Natural killer cell treated with Interleukin-12 subunit alpha and Interleukin-12 subunit beta and Interleukin-15 and Interleukin-18, amount 100 ng/mL, for 72 hours (primary cell): ENCODE measurements around the gene IL7R. TPM values are rescaled to one million over a fixed set of nuclear protein-coding genes. Genes with fewer than 3 reads are reported as not detected.
A peak's percentile ranks its signal among the peaks of the same experiment; 100 is the strongest.
"Not testable (repeated sequence)": the region's sequence is repeated elsewhere in the genome, so short reads cannot be mapped to it uniquely, and the experiment has no call there.

Source experiments
- ATAC-seq, 2 donors: fragments of 150-1000 bp; cut with Tn5 transposase in 1 of 2; sonication (Bioruptor Pico), chemical (Tn5 transposase) in 1 of 2; 2 replicates each; pipeline ENCODE4 v1.10.0; 2021
- DNase-seq: peaks from one replicate; pipeline ENCODE4 v3.0.0; 2022; ENCODE audit warnings: low spot score
- H3K27ac Mint-ChIP-seq, 2 donors: 1 replicate in 1 of 2; 2 replicates in 1 of 2; pipeline ENCODE4 v1.8.0; 2022; ENCODE audit warnings: mixed read lengths in 2 of 2, mild to moderate bottlenecking in 1 of 2, moderate library complexity in 1 of 2
- H3K27me3 Mint-ChIP-seq, 2 donors: 1 replicate in 1 of 2; 2 replicates in 1 of 2; pipeline ENCODE4 v1.8.0; 2022; ENCODE audit warnings: mixed read lengths in 2 of 2
- H3K36me3 Mint-ChIP-seq: one replicate; pipeline ENCODE4 v1.8.0; 2022; ENCODE audit warnings: mixed read lengths
- H3K4me1 Mint-ChIP-seq, 2 donors: 1 replicate in 1 of 2; 2 replicates in 1 of 2; pipeline ENCODE4 v1.8.0; 2022; ENCODE audit warnings: low read depth in 2 of 2, mixed read lengths in 2 of 2, mild to moderate bottlenecking in 1 of 2
- H3K4me3 Mint-ChIP-seq: one replicate; pipeline ENCODE4 v1.8.0; 2022; ENCODE audit warnings: mixed read lengths
- H3K9me3 Mint-ChIP-seq: 2 replicates; pipeline ENCODE4 v1.8.0; 2022; ENCODE audit warnings: mixed read lengths
- total RNA-seq, 2 donors: library from RNA; stranded (reverse); gene quantifications; one replicate each; pipeline ENCODE4 v1.2.3, GENCODE V29; 2022

Gene IL7R
- total RNA-seq, 2 donors from 2014 or later: 2.3 to 21.6 TPM

GRCh38 chr5:35852084-35852734 is 4.5 kb upstream of the IL7R start:
- peaks cover 5% of the 10 kb centered on the region for H3K36me3 Mint-ChIP-seq
- H3K4me1 Mint-ChIP-seq: peaks cover 20 to 27% of the 10 kb centered on the region in 2 donors
- peaks cover 0 to 5% of the 10 kb centered on the region in 2 donors for H3K27me3 Mint-ChIP-seq
- no peak for DNase-seq
- peaks cover 6% of the 10 kb centered on the region for H3K9me3 Mint-ChIP-seq
- ATAC-seq: no peak
- peak overlapping the region; percentile 54 to 65 for H3K27ac Mint-ChIP-seq
- peak overlapping the region; percentile 38 for H3K4me3 Mint-ChIP-seq

- no peak for ATAC-seq
- H3K36me3 Mint-ChIP-seq: peaks cover 5% of the 10 kb centered on the region
- H3K27ac Mint-ChIP-seq: peak overlapping the region; percentile 54 to 65
- H3K4me1 Mint-ChIP-seq: peaks cover 23 to 32% of the 10 kb centered on the region in 2 donors
- peaks cover under 1% of the 10 kb centered on the region for H3K9me3 Mint-ChIP-seq
- H3K4me3 Mint-ChIP-seq: peak overlapping the region; percentile 38
- H3K27me3 Mint-ChIP-seq: peaks cover 0 to 5% of the 10 kb centered on the region in 2 donors
- no peak for DNase-seq
These were observed 3.9 kb upstream of the IL7R start for GRCh38 chr5:35852773-35853172.

GRCh38 chr5:35853631-35854030 is 3.1 kb upstream of the IL7R start:
- peaks cover 0 to 5% of the 10 kb centered on the region in 2 donors for H3K27me3 Mint-ChIP-seq

GRCh38 chr5:35854248-35854647 is 2.4 kb upstream of the IL7R start:
- Mint-ChIP-seq H3K4me1 (peaks cover 23 to 38% of the 10 kb centered on the region in 2 donors), H3K9me3 (no peaks in the 10 kb centered on the region), H3K4me3 (peak overlapping the region; percentile 38), H3K36me3 (peaks cover 5% of the 10 kb centered on the region), H3K27ac (peak overlapping the region; percentile 54 to 65), H3K27me3 (peaks cover 0 to 8% of the 10 kb centered on the region in 2 donors)
- ATAC-seq (peak in 1 of 2 donors; percentile 46), DNase-seq (no peak)

More at GRCh38 chr5:35853631-35854030, 3.1 kb upstream of the IL7R start:
- H3K36me3 Mint-ChIP-seq: peaks cover 5% of the 10 kb centered on the region
- peak overlapping the region; percentile 38 for H3K4me3 Mint-ChIP-seq
- H3K27ac Mint-ChIP-seq: peak overlapping the region; percentile 54 to 65
- no peaks in the 10 kb centered on the region for H3K9me3 Mint-ChIP-seq
- no peak for DNase-seq
- H3K4me1 Mint-ChIP-seq: peaks cover 23 to 32% of the 10 kb centered on the region in 2 donors
- peak; percentile 59 to 60 for ATAC-seq

GRCh38 chr5:35855187-35855586 is 1.5 kb upstream of the IL7R start:
- H3K4me3 Mint-ChIP-seq: peak overlapping the region; percentile 38
- H3K27ac Mint-ChIP-seq: peak overlapping the region; percentile 54 to 65
- H3K36me3 Mint-ChIP-seq: peaks cover 5% of the 10 kb centered on the region
- peaks cover 0 to 8% of the 10 kb centered on the region in 2 donors for H3K27me3 Mint-ChIP-seq
- H3K4me1 Mint-ChIP-seq: peaks cover 23 to 38% of the 10 kb centered on the region in 2 donors
- no peak for ATAC-seq
- no peak for DNase-seq
- no peaks in the 10 kb centered on the region for H3K9me3 Mint-ChIP-seq

GRCh38 chr5:35856186-35856764 is 416 bp upstream of the IL7R start:
- H3K4me1 Mint-ChIP-seq: peaks cover 23 to 40% of the 10 kb centered on the region in 2 donors
- H3K27me3 Mint-ChIP-seq, H3K36me3 Mint-ChIP-seq, ATAC-seq, DNase-seq, H3K9me3 Mint-ChIP-seq: not testable (repeated sequence)
- peak overlapping the region; percentile 40 for H3K4me3 Mint-ChIP-seq
- peak overlapping the region; percentile 54 to 65 for H3K27ac Mint-ChIP-seq

- ATAC-seq (peak in 1 of 2 donors; percentile 2), DNase-seq (no peak)
- H3K9me3 Mint-ChIP-seq: no peaks in the 10 kb centered on the region
- peaks cover 21% of the 10 kb centered on the region for H3K36me3 Mint-ChIP-seq
- H3K4me1 Mint-ChIP-seq: peaks cover 25 to 46% of the 10 kb centered on the region in 2 donors
- peak overlapping the region; percentile 54 to 65 for H3K27ac Mint-ChIP-seq
- peaks cover 0 to 3% of the 10 kb centered on the region in 2 donors for H3K27me3 Mint-ChIP-seq
- H3K4me3 Mint-ChIP-seq: peak overlapping the region; percentile 40
These were observed 1.0 kb downstream of the IL7R start for GRCh38 chr5:35857606-35858205.

GRCh38 chr5:35859101-35859661 is 2.5 kb downstream of the IL7R start:
- H3K4me3 Mint-ChIP-seq: peak overlapping the region; percentile 35
- no peak for ATAC-seq

GRCh38 chr5:35860686-35861085 is 4.0 kb downstream of the IL7R start:
- H3K27ac Mint-ChIP-seq: peak overlapping the region; percentile 31 to 65
- peaks cover 20 to 39% of the 10 kb centered on the region in 2 donors for H3K4me1 Mint-ChIP-seq
- DNase-seq (no peak), ATAC-seq (no peak)
- H3K27me3 Mint-ChIP-seq: peaks cover 0 to 6% of the 10 kb centered on the region in 2 donors
- peaks cover 32% of the 10 kb centered on the region for H3K36me3 Mint-ChIP-seq
- H3K4me3 Mint-ChIP-seq: peak overlapping the region; percentile 36
- H3K9me3 Mint-ChIP-seq: no peaks in the 10 kb centered on the region

More at GRCh38 chr5:35859101-35859661, 2.5 kb downstream of the IL7R start:
- Mint-ChIP-seq H3K4me1 (peaks cover 25 to 48% of the 10 kb centered on the region in 2 donors), H3K27me3 (peaks cover 0 to 6% of the 10 kb centered on the region in 2 donors), H3K27ac (peak overlapping the region; percentile 67 to 82), H3K36me3 (peaks cover 29% of the 10 kb centered on the region), H3K9me3 (no peaks in the 10 kb centered on the region)
- DNase-seq: no peak

GRCh38 chr5:35861718-35862117 is 5.0 kb downstream of the IL7R start:
- Mint-ChIP-seq H3K27me3 (peaks cover 0 to 6% of the 10 kb centered on the region in 2 donors), H3K4me3 (peak overlapping the region; percentile 36), H3K36me3 (peaks cover 32% of the 10 kb centered on the region), H3K9me3 (no peaks in the 10 kb centered on the region), H3K4me1 (peaks cover 18 to 37% of the 10 kb centered on the region in 2 donors), H3K27ac (peak overlapping the region; percentile 31 to 65)
- no peak for DNase-seq
- ATAC-seq: no peak

GRCh38 chr5:35862126-35862525 is 5.4 kb downstream of the IL7R start:
- Mint-ChIP-seq H3K27me3 (peaks cover 0 to 6% of the 10 kb centered on the region in 2 donors), H3K4me1 (peaks cover 14 to 32% of the 10 kb centered on the region in 2 donors), H3K9me3 (no peaks in the 10 kb centered on the region), H3K4me3 (peak overlapping the region; percentile 36), H3K27ac (peak overlapping the region; percentile 31 to 65), H3K36me3 (peaks cover 32% of the 10 kb centered on the region)
- no peak for ATAC-seq
- peak; percentile 49 for DNase-seq

- no peaks in the 10 kb centered on the region for H3K9me3 Mint-ChIP-seq
- H3K4me1 Mint-ChIP-seq: peaks cover 10 to 26% of the 10 kb centered on the region in 2 donors
- peak overlapping the region; percentile 31 to 65 for H3K27ac Mint-ChIP-seq
- DNase-seq (no peak), ATAC-seq (peak in 1 of 2 donors; percentile 49)
- H3K4me3 Mint-ChIP-seq: peak overlapping the region; percentile 45
- peaks cover 0 to 6% of the 10 kb centered on the region in 2 donors for H3K27me3 Mint-ChIP-seq
- H3K36me3 Mint-ChIP-seq: peaks cover 32% of the 10 kb centered on the region
These were observed 6.5 kb downstream of the IL7R start for GRCh38 chr5:35863159-35863558.

GRCh38 chr5:35867998-35868397 is 11.3 kb downstream of the IL7R start:
- DNase-seq (no peak), ATAC-seq (no peak)
- H3K4me1 Mint-ChIP-seq: peaks cover under 1 to 3% of the 10 kb centered on the region in 2 donors
- H3K27me3 Mint-ChIP-seq: peaks cover 0 to 1% of the 10 kb centered on the region in 2 donors
- no peak overlapping the region for H3K27ac Mint-ChIP-seq
- no peaks in the 10 kb centered on the region for H3K9me3 Mint-ChIP-seq
- peaks cover 14% of the 10 kb centered on the region for H3K36me3 Mint-ChIP-seq
- no peak overlapping the region for H3K4me3 Mint-ChIP-seq
